IMR-90 (cell line): ENCODE measurements around the gene CCDC7. TPM values are rescaled to one million over a fixed set of nuclear protein-coding genes. Genes with fewer than 3 reads are reported as not detected.

Experiments
- ATAC-seq: fragments of 200-7000 bp; cut with Tn5 transposase; 2 replicates; pipeline ENCODE4 v1.9.1; 2020; ENCODE audit warnings: low read depth, mild to moderate bottlenecking, moderate library complexity
- BruUV-seq: library from RNA; stranded (reverse); fragments of 400-500 nt; replicated peaks from 2 replicates; lab custom pipeline; 2021; lab: Mats Ljungman, UMichigan
- CTCF ChIA-PET: fragments of 300-600 bp; formaldehyde crosslinking; extraction: SDS; loops from one replicate; lab custom pipeline; 2021; ENCODE audit warnings: antibody characterized with exemption; lab: Yijun Ruan, JAX
- POLR2A ChIA-PET: fragments of 300-600 bp; sonication (Branson Sonifier 250); formaldehyde crosslinking; loops from one replicate; lab custom pipeline; 2022; ENCODE audit warnings: antibody characterized with exemption; ENCODE audit not compliant: unreplicated experiment; lab: Charles Lee
- DNase-seq: peaks from one replicate; pipeline ENCODE4 v3.0.0; 2013
- H2AFZ ChIP-seq: replicated peaks from 2 replicates; pipeline ENCODE3; 2013; ENCODE audit warnings: low read length, mild to moderate bottlenecking; ENCODE audit not compliant: poor library complexity
- H2AK5ac ChIP-seq: 2 replicates; pipeline ENCODE4 v1.6.1; 2013; ENCODE audit warnings: low read depth, low read length, inconsistent platforms
- H2AK9ac ChIP-seq: replicated peaks from 2 replicates; pipeline ENCODE3; 2013; ENCODE audit warnings: mild to moderate bottlenecking, low read depth, low read length, moderate library complexity; ENCODE audit not compliant: poor library complexity
- H2BK120ac ChIP-seq: 2 replicates; pipeline ENCODE4 v1.6.1; 2013; ENCODE audit warnings: low read depth, low read length, inconsistent platforms
- H2BK15ac ChIP-seq: 3 replicates; pipeline ENCODE4 v1.6.1; 2013; ENCODE audit warnings: low read depth, low read length, inconsistent platforms
- H2BK20ac ChIP-seq: 2 replicates; pipeline ENCODE4 v1.6.1; 2013; ENCODE audit warnings: low read depth, mild to moderate bottlenecking, inconsistent platforms, low read length, moderate library complexity
- H2BK5ac ChIP-seq: 2 replicates; pipeline ENCODE4 v1.6.1; 2013; ENCODE audit warnings: mild to moderate bottlenecking, low read depth, low read length, inconsistent platforms; ENCODE audit not compliant: poor library complexity, severe bottlenecking
- H3K14ac ChIP-seq: replicated peaks from 2 replicates; pipeline ENCODE4 v1.6.1; 2013; ENCODE audit warnings: low read depth, low read length, inconsistent platforms
- H3K18ac ChIP-seq: 2 replicates; pipeline ENCODE4 v1.6.1; 2013; ENCODE audit warnings: low read depth, low read length, control low read depth
- H3K23ac ChIP-seq: 2 replicates; pipeline ENCODE4 v1.6.1; 2013; ENCODE audit warnings: low read depth, low read length, inconsistent platforms
- H3K27ac ChIP-seq: 2 replicates; pipeline ENCODE4 v1.5.1; 2013; ENCODE audit warnings: mild to moderate bottlenecking, control low read depth, low read length; ENCODE audit not compliant: insufficient read depth
- H3K27me3 ChIP-seq: 2 replicates; pipeline ENCODE4 v1.6.1; 2013; ENCODE audit warnings: low read length; ENCODE audit not compliant: control insufficient read depth, insufficient read depth
- H3K36me3 ChIP-seq: 2 replicates; pipeline ENCODE4 v1.6.1; 2013; ENCODE audit warnings: low read length, mixed read lengths; ENCODE audit not compliant: control insufficient read depth, insufficient read depth
- H3K4ac ChIP-seq: 2 replicates; pipeline ENCODE4 v1.6.1; 2013; ENCODE audit warnings: low read depth, low read length, inconsistent platforms
- H3K4me1 ChIP-seq: 2 replicates; pipeline ENCODE4 v1.6.1; 2013; ENCODE audit warnings: low read length, mixed read lengths; ENCODE audit not compliant: control insufficient read depth, insufficient read depth
- H3K4me2 ChIP-seq: 2 replicates; pipeline ENCODE4 v1.6.1; 2013; ENCODE audit warnings: low read depth, mild to moderate bottlenecking, control low read depth, low read length, moderate library complexity
- H3K4me3 ChIP-seq: 2 replicates; pipeline ENCODE4 v1.5.1; 2013; ENCODE audit warnings: low read depth, mild to moderate bottlenecking, control low read depth, low read length, moderate library complexity; ENCODE audit not compliant: insufficient read depth
- H3K56ac ChIP-seq: 2 replicates; pipeline ENCODE4 v1.6.1; 2013; ENCODE audit warnings: low read length, inconsistent platforms; ENCODE audit not compliant: insufficient read depth; ENCODE audit errors: extremely low read depth
- H3K79me1 ChIP-seq, 2 experiments: 2 replicates each; pipeline ENCODE4 v1.6.1; 2013; ENCODE audit warnings: low read length in 2 of 2, inconsistent platforms in 1 of 2, low read depth in 1 of 2
- H3K9ac ChIP-seq: 2 replicates; pipeline ENCODE4 v1.6.1; 2013; ENCODE audit warnings: low read depth, low read length, control low read depth
- H3K9me1 ChIP-seq: 2 replicates; pipeline ENCODE4 v1.6.1; 2013; ENCODE audit warnings: low read length, inconsistent platforms; ENCODE audit not compliant: insufficient read depth
- H3K9me3 ChIP-seq: 2 replicates; pipeline ENCODE4 v1.6.1; 2013; ENCODE audit warnings: low read length; ENCODE audit not compliant: control insufficient read depth, insufficient read depth
- H4K20me1 ChIP-seq: 2 replicates; pipeline ENCODE4 v1.6.1; 2013; ENCODE audit warnings: low read length, inconsistent platforms; ENCODE audit not compliant: insufficient read depth
- H4K5ac ChIP-seq: 2 replicates; pipeline ENCODE4 v1.6.1; 2013; ENCODE audit warnings: mild to moderate bottlenecking, low read depth, low read length, control low read depth
- H4K8ac ChIP-seq, 2 experiments: 2 replicates each; pipeline ENCODE4 v1.6.1; 2013; ENCODE audit warnings: low read depth in 2 of 2, low read length in 2 of 2, control low read depth in 1 of 2, inconsistent platforms in 1 of 2
- H4K91ac ChIP-seq: 2 replicates; pipeline ENCODE4 v1.6.1; 2013; ENCODE audit warnings: low read depth, low read length, inconsistent platforms; ENCODE audit not compliant: insufficient read depth
- BHLHE40 ChIP-seq: fragments of 150-350 bp; IDR thresholded peaks from 2 replicates; pipeline ENCODE4 v1.6.1; 2016; ENCODE audit warnings: mild to moderate bottlenecking, low read depth, low read length
- CEBPB ChIP-seq: IDR thresholded peaks from 2 replicates; pipeline ENCODE4 v1.6.1; 2012; ENCODE audit warnings: low read depth, low read length, improper control_type of control experiment
- CHD1 ChIP-seq: IDR thresholded peaks from 2 replicates; pipeline ENCODE4 v1.6.1; 2012; ENCODE audit warnings: low read depth, low read length, improper control_type of control experiment
- MAFK ChIP-seq: IDR thresholded peaks from 2 replicates; pipeline ENCODE4 v1.6.1; 2012; ENCODE audit warnings: low read depth, low read length, improper control_type of control experiment
- NFE2L2 ChIP-seq: fragments of 150-350 bp; IDR thresholded peaks from 2 replicates; pipeline ENCODE4 v1.6.1; 2016; ENCODE audit warnings: low read depth, mild to moderate bottlenecking, low read length
- POLR2A ChIP-seq: IDR thresholded peaks from 2 replicates; pipeline ENCODE4 v1.6.1; 2012; ENCODE audit warnings: mild to moderate bottlenecking, low read depth, low read length
- RCOR1 ChIP-seq: IDR thresholded peaks from 2 replicates; pipeline ENCODE4 v1.6.1; 2012; ENCODE audit warnings: mild to moderate bottlenecking, low read length, improper control_type of control experiment; ENCODE audit not compliant: insufficient replicate concordance
- RFX5 ChIP-seq: IDR thresholded peaks from 2 replicates; pipeline ENCODE4 v1.8.0; 2012; ENCODE audit warnings: low read depth, mild to moderate bottlenecking, low read length, moderate library complexity
- dilution Hi-C: fragments of 300-500 bp; cut with HindIII; formaldehyde crosslinking; loops from one replicate; pipeline ENCODE4 v1.14.3; 2018; ENCODE audit warnings: low sequenced_read_pairs; ENCODE audit not compliant: unreplicated experiment
- in situ Hi-C: fragments of 300-500 bp; cut with MboI; formaldehyde crosslinking; loops from 3 replicates; pipeline ENCODE4 v1.14.3; 2019; ENCODE audit warnings: low sequenced_read_pairs, inconsistent platforms, mixed read lengths
- intact Hi-C: fragments of 100-400 bp; cut with micrococcal nuclease; formaldehyde crosslinking; loops from 2 replicates; pipeline ENCODE4 v1.10.0; 2022
- polyA plus RNA-seq, 3 experiments: library from polyadenylated mRNA; depleted of rRNA; stranded (reverse); fragments of >200 nt; gene quantifications; 2 replicates each; pipeline ENCODE4 v1.2.3, GENCODE V29; 2012; ENCODE audit warnings: low replicate concordance in 1 of 3
- total RNA-seq: library from RNA; depleted of rRNA; stranded (reverse); fragments of >200 nt; gene quantifications from 2 replicates; pipeline ENCODE4 v1.2.3, GENCODE V29; 2012
- TF ChIP-seq, protein P1 (sequence below): fragments of 150-350 bp; IDR thresholded peaks from 2 replicates; pipeline ENCODE4 v1.6.1; 2016; ENCODE audit warnings: low read depth, mild to moderate bottlenecking, low read length, moderate library complexity, borderline replicate concordance
- TF ChIP-seq, protein P2 (sequence below): fragments of 150-350 bp; IDR thresholded peaks from 2 replicates; pipeline ENCODE4 v1.6.1; 2017; ENCODE audit warnings: mild to moderate bottlenecking, antibody characterized with exemption, low read length, low read depth

The CCDC7 gene
- total and polyA plus RNA-seq, 2 of the 4 experiments (the other 2 are of a cell fraction) = 0.74 to 4.3 TPM

DNA sequence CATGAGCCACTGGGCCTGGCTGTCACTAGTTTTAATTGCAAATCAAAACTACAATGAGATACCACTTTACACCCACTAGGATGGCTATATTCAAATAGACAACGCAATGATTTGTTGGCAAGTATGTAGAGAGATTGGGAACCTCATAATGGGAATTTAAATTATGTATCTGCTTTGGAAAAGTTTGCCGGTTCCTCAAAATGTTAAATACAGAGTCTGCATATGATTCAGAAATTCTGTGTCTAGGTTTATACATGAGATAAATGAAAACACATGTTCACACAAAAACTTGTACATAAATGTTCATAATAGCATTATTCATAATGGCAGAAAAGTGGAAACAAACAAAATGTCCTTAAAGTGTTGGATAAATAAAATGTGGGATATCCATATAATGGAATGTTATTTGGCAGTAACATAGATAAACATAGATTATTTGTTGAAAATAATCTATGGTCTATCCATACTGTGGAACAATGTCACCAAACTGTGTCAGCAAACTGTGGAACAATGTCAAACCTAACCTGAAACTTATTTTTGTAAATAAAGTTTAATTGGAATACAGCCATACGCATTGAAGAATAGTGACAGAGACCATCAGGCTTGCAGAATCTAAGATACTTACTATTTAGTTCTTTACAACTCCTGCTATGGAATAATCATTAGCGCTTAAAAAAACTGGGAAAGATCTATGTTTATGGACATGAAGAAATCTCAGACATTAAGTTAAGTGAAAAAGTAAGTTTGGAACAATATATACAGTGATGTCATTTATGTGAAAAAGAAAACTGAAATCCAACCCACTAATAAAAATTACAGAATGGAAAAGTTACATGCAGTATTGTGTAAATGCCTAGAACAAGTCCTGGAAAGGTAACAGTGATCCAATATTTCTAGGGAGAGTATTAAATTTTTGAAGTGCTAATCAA is 70.9 kb downstream of the CCDC7 start (continued):
- TF ChIP-seq RFX5 = no peak

DNA sequence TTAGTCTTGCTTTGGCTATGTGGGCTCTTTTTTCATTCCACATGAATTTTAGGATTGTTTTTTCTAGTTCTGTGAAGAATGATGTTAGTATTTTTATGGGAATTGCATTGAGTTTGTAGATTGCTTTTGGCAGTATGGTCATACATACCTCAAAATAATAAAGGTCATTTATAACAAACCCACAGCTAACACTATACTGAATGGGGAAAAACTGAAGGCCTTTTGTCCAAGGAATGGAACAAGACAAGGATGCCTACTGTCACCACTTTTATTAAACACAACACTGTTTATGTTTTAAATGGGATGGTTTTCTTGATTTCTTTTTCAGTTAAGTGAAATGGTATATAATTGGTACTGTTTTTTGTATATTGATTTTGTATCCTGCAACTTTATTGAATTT is 84.3 kb downstream of the CCDC7 start:
- no peak for DNase-seq
- intact Hi-C loops = no loop called here
- POLR2A ChIA-PET = no interaction called here

More for the DNA sequence above, 84.3 kb downstream of the CCDC7 start:
- H3K4me3 ChIP-seq = no peak overlapping the region
- H2AFZ ChIP-seq = no peak overlapping the region
- no peaks in the 10 kb centered on the region for H4K20me1 ChIP-seq
- no peak overlapping the region for H3K4ac ChIP-seq
- H3K36me3 ChIP-seq = no peaks in the 10 kb centered on the region
- H4K5ac ChIP-seq = no peak overlapping the region
- H3K27me3 ChIP-seq = no peaks in the 10 kb centered on the region
- H2BK20ac ChIP-seq = no peak overlapping the region
- no peak overlapping the region for H3K27ac ChIP-seq
- H3K14ac ChIP-seq = no peak overlapping the region
- no peaks in the 10 kb centered on the region for H3K4me1 ChIP-seq
- no peak overlapping the region for H3K4me2 ChIP-seq
- TF ChIP-seq, protein P1, sequence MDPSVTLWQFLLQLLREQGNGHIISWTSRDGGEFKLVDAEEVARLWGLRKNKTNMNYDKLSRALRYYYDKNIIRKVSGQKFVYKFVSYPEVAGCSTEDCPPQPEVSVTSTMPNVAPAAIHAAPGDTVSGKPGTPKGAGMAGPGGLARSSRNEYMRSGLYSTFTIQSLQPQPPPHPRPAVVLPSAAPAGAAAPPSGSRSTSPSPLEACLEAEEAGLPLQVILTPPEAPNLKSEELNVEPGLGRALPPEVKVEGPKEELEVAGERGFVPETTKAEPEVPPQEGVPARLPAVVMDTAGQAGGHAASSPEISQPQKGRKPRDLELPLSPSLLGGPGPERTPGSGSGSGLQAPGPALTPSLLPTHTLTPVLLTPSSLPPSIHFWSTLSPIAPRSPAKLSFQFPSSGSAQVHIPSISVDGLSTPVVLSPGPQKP = no peak
- TF ChIP-seq RCOR1 (no peak), CEBPB (no peak), NFE2L2 (no peak), BHLHE40 (no peak), POLR2A (no peak), MAFK (no peak), CHD1 (no peak)
- TF ChIP-seq, protein P2, sequence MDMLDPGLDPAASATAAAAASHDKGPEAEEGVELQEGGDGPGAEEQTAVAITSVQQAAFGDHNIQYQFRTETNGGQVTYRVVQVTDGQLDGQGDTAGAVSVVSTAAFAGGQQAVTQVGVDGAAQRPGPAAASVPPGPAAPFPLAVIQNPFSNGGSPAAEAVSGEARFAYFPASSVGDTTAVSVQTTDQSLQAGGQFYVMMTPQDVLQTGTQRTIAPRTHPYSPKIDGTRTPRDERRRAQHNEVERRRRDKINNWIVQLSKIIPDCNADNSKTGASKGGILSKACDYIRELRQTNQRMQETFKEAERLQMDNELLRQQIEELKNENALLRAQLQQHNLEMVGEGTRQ = no peak
- no peaks in the 10 kb centered on the region for H3K79me1 ChIP-seq
- ATAC-seq = no peak
- H4K8ac ChIP-seq = no peak overlapping the region
- H3K9me3 ChIP-seq = no peaks in the 10 kb centered on the region
- no peak overlapping the region for H2BK15ac ChIP-seq
- no peak overlapping the region for H3K18ac ChIP-seq
- dilution Hi-C loops (no loop called here), in situ Hi-C loops (no loop called here)
- no peak overlapping the region for H3K9ac ChIP-seq
- H4K91ac ChIP-seq = no peak overlapping the region
- H3K56ac ChIP-seq = no peak overlapping the region
- H3K23ac ChIP-seq = no peak overlapping the region
- 0 out of 2 replicates have a peak, but pooled peaks cover 3% of the 10 kb centered on the region for H3K9me1 ChIP-seq
- CTCF ChIA-PET = no interaction called here
- H2BK5ac ChIP-seq = no peak overlapping the region
- H2AK5ac ChIP-seq = no peak overlapping the region
- H2BK120ac ChIP-seq = no peak overlapping the region
- no peak overlapping the region for H2AK9ac ChIP-seq
- no TSS peak for BruUV-seq
